Amygdala (tissue), 56 donors: Measurements from ENCODE around the gene IL17C.
A peak's percentile ranks its signal among the peaks of the same experiment; 100 is the strongest.

Experiments used
- DNase-seq, 56 donors: peaks; one replicate each; lab custom pipeline; 2025; lab: John Stamatoyannopoulos, UW

Gene IL17C

GRCh38 chr16:88638323-88639230, at the start of gene IL17C:
Gene IL17C (plus strand): TSS chr16:88638572. CDS start chr16:88638642, 70 bp downstream.
- DNase-seq: no peak

GRCh38 chr16:88588754-88589153, 49.6 kb upstream of the IL17C start:
- DNase-seq: no peak

- DNase-seq: no peak
These were observed 48.9 kb upstream of the IL17C start for GRCh38 chr16:88589441-88589840.

- DNase-seq: peak in 10 of 56 donors; percentile 8 to 69 (median 35)
These were observed 46.8 kb upstream of the IL17C start for GRCh38 chr16:88591577-88592021.

GRCh38 chr16:88593061-88593460, 45.3 kb upstream of the IL17C start:
- DNase-seq: no peak

- DNase-seq: peak in 42 of 56 donors; percentile 10 to 81 (median 49)
These were observed 44.9 kb upstream of the IL17C start for GRCh38 chr16:88593489-88593888.

GRCh38 chr16:88593910-88594309, 44.5 kb upstream of the IL17C start:
- no peak for DNase-seq

GRCh38 chr16:88595101-88595500, 43.3 kb upstream of the IL17C start:
- no peak for DNase-seq

- peak in 1 of 56 donors; percentile 13 for DNase-seq
These were observed 42.5 kb upstream of the IL17C start for GRCh38 chr16:88595921-88596320.

GRCh38 chr16:88596483-88596882, 41.9 kb upstream of the IL17C start:
- DNase-seq: peak in 6 of 56 donors; percentile 4 to 58 (median 10)

- no peak for DNase-seq
These were observed 40.4 kb upstream of the IL17C start for GRCh38 chr16:88597856-88598491.

GRCh38 chr16:88599092-88599733, 39.2 kb upstream of the IL17C start:
- DNase-seq: peak in 31 of 56 donors; percentile 9 to 75 (median 34)

GRCh38 chr16:88599825-88600538, 38.4 kb upstream of the IL17C start:
- no peak for DNase-seq

- no peak for DNase-seq
These were observed 37.9 kb upstream of the IL17C start for GRCh38 chr16:88600539-88600896.

GRCh38 chr16:88601313-88602036, 36.9 kb upstream of the IL17C start:
- DNase-seq: no peak

GRCh38 chr16:88602091-88602490, 36.3 kb upstream of the IL17C start:
- no peak for DNase-seq

- no peak for DNase-seq
These were observed 32.9 kb upstream of the IL17C start for GRCh38 chr16:88605186-88606147.

- peak in 10 of 56 donors; percentile 4 to 54 (median 21) for DNase-seq
These were observed 32.1 kb upstream of the IL17C start for GRCh38 chr16:88606148-88606757.
